Caco-2 (cell line): Measurements from ENCODE around the gene DDX60. TPM values are rescaled to one million over a fixed set of nuclear protein-coding genes. Genes with fewer than 3 reads are reported as not detected.

ENCODE experiments used
- BruUV-seq: library from RNA; stranded (reverse); fragments of 400-500 nt; replicated peaks from 2 replicates; lab custom pipeline; 2021; lab: Mats Ljungman, UMichigan
- CTCF ChIA-PET: fragments of 300-600 bp; sonication (Branson Sonifier 250); formaldehyde crosslinking; loops from one replicate; lab custom pipeline; 2022; ENCODE audit warnings: antibody characterized with exemption; lab: Charles Lee
- POLR2A ChIA-PET: fragments of 300-600 bp; sonication (Branson Sonifier 250); formaldehyde crosslinking; loops from one replicate; lab custom pipeline; 2022; ENCODE audit warnings: antibody characterized with exemption; lab: Charles Lee
- DNase-seq, 2 experiments: peaks; one replicate each; pipeline versions ENCODE4 v3.0.0 to v3.0.0-alpha.2; 2020 to 2022
- H3K27me3 ChIP-seq: replicated peaks from 2 replicates; pipeline ENCODE4 v1.6.0; 2011; ENCODE audit warnings: low read length; ENCODE audit not compliant: control insufficient read depth, insufficient read depth
- H3K36me3 ChIP-seq: 2 replicates; pipeline ENCODE4 v1.5.1; 2011; ENCODE audit warnings: low read length; ENCODE audit not compliant: control insufficient read depth, insufficient read depth
- H3K4me1 ChIP-seq: fragments of 250-450 bp; sonication (Bioruptor Pico); 2 replicates; pipeline ENCODE4 v1.5.1; 2020; ENCODE audit warnings: mild to moderate bottlenecking
- H3K4me3 ChIP-seq: 2 replicates; pipeline ENCODE4 v1.5.1; 2011; ENCODE audit warnings: low read depth, mild to moderate bottlenecking, control low read depth, low read length
- H3K9me3 ChIP-seq: fragments of 250-450 bp; sonication (Bioruptor Pico); 2 replicates; pipeline ENCODE4 v1.5.1; 2020; ENCODE audit warnings: mild to moderate bottlenecking, moderate library complexity
- H3K27ac Mint-ChIP-seq: one replicate; pipeline ENCODE4 v1.8.0; 2022; ENCODE audit warnings: mixed read lengths; ENCODE audit not compliant: unreplicated experiment
- H3K27me3 Mint-ChIP-seq: one replicate; pipeline ENCODE4 v1.8.0; 2022; ENCODE audit warnings: mixed read lengths; ENCODE audit not compliant: insufficient read depth, unreplicated experiment
- H3K36me3 Mint-ChIP-seq: one replicate; pipeline ENCODE4 v1.8.0; 2022; ENCODE audit warnings: mild to moderate bottlenecking, mixed read lengths; ENCODE audit not compliant: insufficient read depth, unreplicated experiment
- H3K4me1 Mint-ChIP-seq: one replicate; pipeline ENCODE4 v1.8.0; 2022; ENCODE audit warnings: low read depth, mixed read lengths; ENCODE audit not compliant: unreplicated experiment
- H3K4me3 Mint-ChIP-seq: one replicate; pipeline ENCODE4 v1.8.0; 2022; ENCODE audit warnings: mild to moderate bottlenecking, moderate library complexity, mixed read lengths; ENCODE audit not compliant: unreplicated experiment
- H3K9me3 Mint-ChIP-seq: one replicate; pipeline ENCODE4 v1.8.0; 2022; ENCODE audit warnings: mixed read lengths; ENCODE audit not compliant: unreplicated experiment
- intact Hi-C: fragments of 100-400 bp; cut with micrococcal nuclease; formaldehyde crosslinking; loops from one replicate; pipeline ENCODE4 v1.10.0; 2022; ENCODE audit not compliant: unreplicated experiment
- total RNA-seq: library from RNA; stranded (reverse); gene quantifications from 2 replicates; pipeline ENCODE4 v1.2.3, GENCODE V29; 2022
- TF ChIP-seq, protein P1 (sequence below), 2 experiments: fragments of 200-600 bp in 1 of 2; IDR thresholded peaks; 1 replicate in 1 of 2; 2 replicates in 1 of 2; pipeline versions ENCODE4 v1.5.1 to v1.8.0; 2011 to 2022; ENCODE audit warnings: antibody characterized with exemption in 1 of 2, control low read depth in 1 of 2, inconsistent platforms in 1 of 2, low read depth in 1 of 2, low read length in 1 of 2, mild to moderate bottlenecking in 1 of 2, moderate library complexity in 1 of 2; ENCODE audit not compliant: insufficient read depth in 1 of 2, severe bottlenecking in 1 of 2, unreplicated experiment in 1 of 2

Gene DDX60
- total RNA-seq, 1 experiment from 2014 or later = 0.70 TPM

- ChIA-PET POLR2A (no interaction called here), CTCF (no interaction called here)
- 0 out of 2 replicates have a peak, but pooled peaks cover 12% of the 10 kb centered on the region for H3K9me3 ChIP-seq
- Mint-ChIP-seq H3K4me1 (no peaks in the 10 kb centered on the region), H3K9me3 (peaks cover 23% of the 10 kb centered on the region), H3K4me3 (no peak overlapping the region), H3K27me3 (no peaks in the 10 kb centered on the region), H3K36me3 (no peaks in the 10 kb centered on the region), H3K27ac (no peak overlapping the region)
- H3K36me3 ChIP-seq = no peaks in the 10 kb centered on the region
- TF ChIP-seq, protein P1, sequence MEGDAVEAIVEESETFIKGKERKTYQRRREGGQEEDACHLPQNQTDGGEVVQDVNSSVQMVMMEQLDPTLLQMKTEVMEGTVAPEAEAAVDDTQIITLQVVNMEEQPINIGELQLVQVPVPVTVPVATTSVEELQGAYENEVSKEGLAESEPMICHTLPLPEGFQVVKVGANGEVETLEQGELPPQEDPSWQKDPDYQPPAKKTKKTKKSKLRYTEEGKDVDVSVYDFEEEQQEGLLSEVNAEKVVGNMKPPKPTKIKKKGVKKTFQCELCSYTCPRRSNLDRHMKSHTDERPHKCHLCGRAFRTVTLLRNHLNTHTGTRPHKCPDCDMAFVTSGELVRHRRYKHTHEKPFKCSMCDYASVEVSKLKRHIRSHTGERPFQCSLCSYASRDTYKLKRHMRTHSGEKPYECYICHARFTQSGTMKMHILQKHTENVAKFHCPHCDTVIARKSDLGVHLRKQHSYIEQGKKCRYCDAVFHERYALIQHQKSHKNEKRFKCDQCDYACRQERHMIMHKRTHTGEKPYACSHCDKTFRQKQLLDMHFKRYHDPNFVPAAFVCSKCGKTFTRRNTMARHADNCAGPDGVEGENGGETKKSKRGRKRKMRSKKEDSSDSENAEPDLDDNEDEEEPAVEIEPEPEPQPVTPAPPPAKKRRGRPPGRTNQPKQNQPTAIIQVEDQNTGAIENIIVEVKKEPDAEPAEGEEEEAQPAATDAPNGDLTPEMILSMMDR (IDR thresholded peaks at IDR 0.05; ENCODE audit: insufficient read depth in 1 of 2, low read depth in 1 of 2, low read length in 1 of 2, severe bottlenecking in 1 of 2, unreplicated experiment in 1 of 2) = no peak
- intact Hi-C loops = no loop called here
- H3K4me1 ChIP-seq = no peaks in the 10 kb centered on the region
- BruUV-seq = no TSS peak
- no peak overlapping the region for H3K4me3 ChIP-seq
- no peaks in the 10 kb centered on the region for H3K27me3 ChIP-seq
- no peak for DNase-seq
These were observed 119.1 kb downstream of the DDX60 start for GRCh38 chr4:168199260-168199957.

DNA sequence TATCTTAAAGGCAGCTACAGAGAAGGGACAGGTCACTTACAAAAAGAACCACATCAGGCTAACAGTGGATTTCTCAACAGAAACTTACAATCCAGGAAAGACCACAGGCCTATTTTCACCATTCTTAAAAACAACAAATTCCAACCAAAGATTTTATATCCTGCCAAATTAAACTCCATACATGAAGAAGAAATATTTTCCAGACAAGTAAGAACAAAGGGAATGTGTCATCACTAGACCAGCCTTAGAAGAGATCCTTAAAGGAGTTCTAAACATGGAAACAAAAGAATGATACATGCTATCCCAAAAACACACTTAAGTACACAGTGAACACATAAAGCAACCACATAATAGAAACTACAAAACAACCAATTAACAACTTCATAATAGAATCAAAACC lies 120.6 kb downstream of the DDX60 start:
- Mint-ChIP-seq H3K9me3 (peaks cover 14% of the 10 kb centered on the region), H3K36me3 (no peaks in the 10 kb centered on the region), H3K27me3 (no peaks in the 10 kb centered on the region), H3K4me1 (no peaks in the 10 kb centered on the region), H3K27ac (no peak overlapping the region), H3K4me3 (no peak overlapping the region)
- Histone ChIP-seq H3K36me3 (no peaks in the 10 kb centered on the region), H3K4me1 (no peaks in the 10 kb centered on the region), H3K27me3 (no peaks in the 10 kb centered on the region), H3K4me3 (no peak overlapping the region), H3K9me3 (no peaks in the 10 kb centered on the region)
- TF ChIP-seq, protein P1 (IDR thresholded peaks at IDR 0.05; ENCODE audit: insufficient read depth in 1 of 2, low read depth in 1 of 2, low read length in 1 of 2, severe bottlenecking in 1 of 2, unreplicated experiment in 1 of 2) = no peak
- intact Hi-C loops = no loop called here
- BruUV-seq = no TSS peak
- POLR2A ChIA-PET = no interaction called here
- no peak for DNase-seq
- CTCF ChIA-PET = no interaction called here

DNA sequence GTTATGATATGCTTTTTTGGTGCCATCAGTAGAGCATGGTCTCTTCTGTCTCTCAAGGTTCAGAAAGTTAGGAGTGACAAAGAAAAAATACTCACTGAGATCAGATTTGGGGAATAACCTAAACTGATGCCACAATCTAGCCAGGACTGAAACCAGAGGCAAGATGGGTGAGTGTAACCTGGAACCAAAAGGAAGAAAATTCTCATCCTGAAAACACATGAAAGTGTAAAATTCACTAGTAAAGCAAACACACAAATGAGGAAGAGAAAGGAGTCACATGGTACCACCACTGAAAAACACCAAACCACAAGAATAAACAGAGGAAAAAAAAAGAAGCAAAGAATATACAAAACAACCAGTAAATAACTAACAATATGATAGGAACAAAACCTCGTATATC lies 129.8 kb downstream of the DDX60 start:
- no peak overlapping the region for H3K4me3 ChIP-seq
- DNase-seq = no peak
- Mint-ChIP-seq H3K27ac (no peak overlapping the region), H3K36me3 (no peaks in the 10 kb centered on the region), H3K27me3 (peaks cover 4% of the 10 kb centered on the region), H3K4me1 (no peaks in the 10 kb centered on the region), H3K4me3 (no peak overlapping the region), H3K9me3 (no peaks in the 10 kb centered on the region)
- no peaks in the 10 kb centered on the region for H3K4me1 ChIP-seq
- H3K9me3 ChIP-seq = no peaks in the 10 kb centered on the region
- TF ChIP-seq, protein P1 (IDR thresholded peaks at IDR 0.05; ENCODE audit: insufficient read depth in 1 of 2, low read depth in 1 of 2, low read length in 1 of 2, severe bottlenecking in 1 of 2, unreplicated experiment in 1 of 2) = no peak
- no peaks in the 10 kb centered on the region for H3K36me3 ChIP-seq
- no TSS peak for BruUV-seq
- POLR2A ChIA-PET = no interaction called here
- intact Hi-C loops = loop anchor here (10.0 kb wide), 3 partner anchors 326 to 1296 kb away; no protein-coding TSS in a partner anchor
- H3K27me3 ChIP-seq = no peaks in the 10 kb centered on the region
- CTCF ChIA-PET = no interaction called here
